T-helper 17 cell (primary cell): ENCODE measurements around the gene PLA2G4F. TPM values are rescaled to one million over a fixed set of nuclear protein-coding genes. Genes with fewer than 3 reads are reported as not detected.

Experiments used
- ATAC-seq: fragments of 150-1000 bp; cut with Tn5 transposase; 2 replicates; pipeline ENCODE4 v1.10.0; 2021; ENCODE audit warnings: mild to moderate bottlenecking, moderate library complexity
- DNase-seq, 3 donors: peaks; one replicate each; pipeline versions ENCODE4 v3.0.0 to v3.0.0-alpha.2; 2020 to 2021
- H3K9me3 ChIP-seq: one replicate; pipeline ENCODE4 v1.7.0; 2013; ENCODE audit warnings: low read length, mild to moderate bottlenecking; ENCODE audit not compliant: control insufficient read depth, poor library complexity, severe bottlenecking
- H3K27ac Mint-ChIP-seq: one replicate; pipeline ENCODE4 v1.8.0; 2022; ENCODE audit warnings: mild to moderate bottlenecking, moderate library complexity, mixed read lengths
- H3K27me3 Mint-ChIP-seq: one replicate; pipeline ENCODE4 v1.8.0; 2022; ENCODE audit warnings: mixed read lengths
- H3K36me3 Mint-ChIP-seq: one replicate; pipeline ENCODE4 v1.8.0; 2022; ENCODE audit warnings: low read depth, mixed read lengths
- H3K4me1 Mint-ChIP-seq: one replicate; pipeline ENCODE4 v1.8.0; 2022; ENCODE audit warnings: mild to moderate bottlenecking, mixed read lengths
- H3K4me3 Mint-ChIP-seq: one replicate; pipeline ENCODE4 v1.8.0; 2022; ENCODE audit warnings: mild to moderate bottlenecking, moderate library complexity, mixed read lengths
- total RNA-seq, 4 donors: library from RNA in 2 of 4; stranded (reverse) in 2 of 4; gene quantifications; one replicate each; pipeline ENCODE4 v1.2.3 and lab custom pipeline; 2022 to 2026

The PLA2G4F gene
- total RNA-seq, 2 donors from 2014 or later: not detected

DNA sequence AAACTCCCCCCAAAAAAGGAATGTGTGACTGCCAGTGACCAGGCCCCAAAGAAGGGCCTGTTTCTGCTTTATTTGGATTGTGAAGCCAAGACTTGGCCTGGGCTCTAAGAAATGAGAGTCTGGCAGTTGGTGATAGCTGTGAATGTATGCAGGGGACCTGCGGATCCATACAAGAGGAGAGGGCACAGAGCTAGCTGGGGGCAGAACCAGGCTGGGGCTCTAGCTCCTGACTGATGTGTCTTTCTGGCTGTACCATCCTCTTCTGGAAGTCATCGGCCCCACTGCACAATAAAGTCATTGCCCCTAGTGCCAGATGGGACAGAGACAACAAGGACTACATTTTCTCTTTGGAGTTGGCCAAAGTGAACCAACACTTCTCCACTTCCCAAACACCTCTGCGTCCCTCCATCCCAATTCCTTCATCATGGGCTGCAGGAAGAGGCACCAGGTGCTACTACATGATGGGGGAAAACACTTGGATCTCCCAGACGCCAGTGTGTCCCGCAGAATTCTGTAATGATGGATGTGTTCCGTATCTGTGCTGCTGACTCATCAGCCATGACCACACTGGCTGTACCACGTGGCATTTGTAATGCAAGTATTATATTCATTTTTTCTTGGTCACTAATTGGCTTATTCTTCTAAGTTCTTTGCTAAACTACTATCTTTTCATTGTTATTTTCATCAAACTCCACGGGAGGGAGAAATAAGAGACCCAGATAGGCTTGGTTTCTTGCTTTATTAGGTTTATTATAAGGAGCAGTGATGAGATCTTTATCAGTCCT lies 1.7 kb upstream of the PLA2G4F start:
- no peaks in the 10 kb centered on the region for H3K9me3 ChIP-seq
- Mint-ChIP-seq H3K27ac (no peak overlapping the region), H3K4me1 (peaks cover 4% of the 10 kb centered on the region), H3K36me3 (peaks cover 5% of the 10 kb centered on the region), H3K4me3 (no peak overlapping the region), H3K27me3 (no peaks in the 10 kb centered on the region)
- ATAC-seq: no peak
- no peak for DNase-seq

DNA sequence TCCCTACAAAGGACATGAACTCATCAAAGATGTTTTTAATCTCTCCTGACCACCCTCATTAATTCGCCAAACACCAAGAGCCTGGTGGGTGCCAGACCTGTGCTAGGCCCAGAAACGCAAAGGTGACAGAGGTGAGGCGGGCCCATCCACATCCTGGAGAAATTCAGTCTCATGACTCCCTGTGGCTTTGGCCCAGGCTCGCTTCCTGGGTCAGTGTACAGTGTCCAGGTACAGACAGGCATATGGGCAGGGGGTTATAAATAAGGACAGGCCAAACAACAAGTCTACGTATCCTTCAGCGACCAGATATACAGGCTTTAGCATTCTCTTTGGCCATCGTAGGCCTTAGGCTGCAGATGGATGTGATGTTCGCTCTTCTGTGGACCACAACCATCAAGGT lies 945 bp upstream of the PLA2G4F start:
- Mint-ChIP-seq H3K4me1 (peaks cover 4% of the 10 kb centered on the region), H3K4me3 (no peak overlapping the region), H3K27me3 (no peaks in the 10 kb centered on the region), H3K27ac (no peak overlapping the region), H3K36me3 (peaks cover 2% of the 10 kb centered on the region)
- H3K9me3 ChIP-seq: no peaks in the 10 kb centered on the region
- no peak for DNase-seq
- ATAC-seq: no peak

DNA sequence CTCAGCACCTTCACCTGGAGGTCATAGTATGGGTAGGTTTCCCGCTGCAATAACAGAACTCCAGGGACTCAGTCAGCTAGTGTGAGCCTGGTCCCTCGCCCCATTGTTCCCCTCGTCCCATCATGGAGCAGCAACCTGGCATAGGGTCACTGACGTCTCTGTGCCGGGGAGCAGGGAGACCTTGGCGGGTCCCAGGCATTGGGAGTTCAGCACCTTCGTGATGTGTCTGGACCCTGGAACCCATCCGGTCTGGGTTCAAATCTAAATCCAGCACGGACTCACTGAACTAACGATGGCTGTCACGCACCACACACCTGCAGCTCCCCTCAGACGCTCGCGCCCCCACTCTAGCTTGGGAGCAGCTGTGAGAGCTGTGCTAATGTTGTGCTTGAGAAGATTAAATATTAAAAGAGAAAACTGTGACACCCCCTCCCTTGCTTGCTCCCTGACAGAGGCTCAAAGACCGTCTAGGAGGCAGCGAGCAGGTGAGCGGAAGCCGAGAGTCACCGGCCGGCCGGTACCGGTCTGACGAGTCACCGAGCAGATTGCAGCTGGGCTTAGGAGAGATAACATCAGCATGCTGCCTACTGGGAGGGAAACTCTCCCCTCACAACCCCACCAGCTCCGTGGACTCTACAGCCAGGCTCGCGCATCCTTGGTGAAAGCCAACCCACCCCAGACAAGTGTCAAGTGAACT lies 742 bp downstream of the PLA2G4F start:
- H3K27me3 Mint-ChIP-seq: no peaks in the 10 kb centered on the region
- ATAC-seq: no peak
- no peak for DNase-seq
- H3K36me3 Mint-ChIP-seq: peaks cover 2% of the 10 kb centered on the region
- H3K9me3 ChIP-seq: no peaks in the 10 kb centered on the region
- no peak overlapping the region for H3K27ac Mint-ChIP-seq
- no peak overlapping the region for H3K4me3 Mint-ChIP-seq
- H3K4me1 Mint-ChIP-seq: peaks cover 4% of the 10 kb centered on the region

DNA sequence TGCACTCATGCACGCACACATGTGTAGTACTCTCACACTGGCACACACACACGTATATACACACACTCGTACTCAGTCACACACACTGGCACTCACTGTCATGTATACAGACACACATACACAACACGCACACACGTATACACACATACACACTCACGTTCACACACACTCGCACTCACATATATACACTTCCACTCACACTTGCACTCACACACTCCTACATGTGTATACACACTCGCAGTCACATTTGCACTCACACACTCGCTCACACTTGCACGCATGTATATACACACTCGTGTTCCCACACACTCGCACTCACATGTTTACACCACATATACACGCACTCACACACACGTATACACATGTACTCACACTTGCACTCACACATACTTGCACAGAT lies 1.5 kb downstream of the PLA2G4F start:
- H3K9me3 ChIP-seq: no peaks in the 10 kb centered on the region
- peaks cover 2% of the 10 kb centered on the region for H3K36me3 Mint-ChIP-seq
- no peak for DNase-seq
- H3K4me1 Mint-ChIP-seq: peaks cover 4% of the 10 kb centered on the region
- no peak for ATAC-seq
- H3K27me3 Mint-ChIP-seq: no peaks in the 10 kb centered on the region
- H3K4me3 Mint-ChIP-seq: no peak overlapping the region
- H3K27ac Mint-ChIP-seq: no peak overlapping the region

DNA sequence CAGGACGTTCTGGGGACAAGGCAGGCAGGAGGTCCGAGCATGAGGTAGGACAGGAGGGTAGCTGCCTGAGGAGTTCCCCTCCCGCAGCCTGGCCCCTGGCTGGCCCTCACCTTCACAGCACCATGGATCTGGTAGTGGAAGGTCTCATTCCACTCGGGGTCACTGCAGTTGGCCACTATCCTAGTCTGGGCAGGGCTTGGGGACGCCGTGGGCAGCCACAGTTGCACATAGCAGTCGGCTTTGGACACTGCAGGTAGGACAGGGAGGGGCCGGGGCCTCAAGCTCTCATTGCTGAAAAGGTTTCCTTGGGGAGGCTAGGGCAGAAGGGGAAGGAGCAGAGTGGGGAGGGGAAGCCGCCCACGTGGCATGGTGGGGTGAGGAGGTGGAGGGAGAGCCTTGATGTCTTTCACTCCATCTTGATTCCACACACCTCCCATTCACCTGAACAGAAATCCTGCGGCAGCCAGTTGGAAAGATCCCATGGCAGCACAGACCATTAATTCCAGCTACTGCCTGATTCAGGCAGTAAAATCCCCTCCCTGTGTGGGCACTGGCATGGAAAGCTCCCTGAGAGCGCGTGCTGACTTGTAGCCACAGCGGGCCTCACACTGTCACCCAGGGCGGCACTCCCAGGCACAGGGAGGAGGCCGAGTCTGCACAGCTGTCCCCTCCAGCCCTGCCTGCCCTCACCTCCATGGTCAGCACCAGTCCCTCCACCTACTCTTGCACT lies 2.1 kb downstream of the PLA2G4F start:
- Mint-ChIP-seq H3K4me3 (no peak overlapping the region), H3K27ac (no peak overlapping the region), H3K4me1 (peaks cover 4% of the 10 kb centered on the region), H3K36me3 (peaks cover 2% of the 10 kb centered on the region), H3K27me3 (no peaks in the 10 kb centered on the region)
- ATAC-seq: no peak
- H3K9me3 ChIP-seq: no peaks in the 10 kb centered on the region
- DNase-seq: no peak

DNA sequence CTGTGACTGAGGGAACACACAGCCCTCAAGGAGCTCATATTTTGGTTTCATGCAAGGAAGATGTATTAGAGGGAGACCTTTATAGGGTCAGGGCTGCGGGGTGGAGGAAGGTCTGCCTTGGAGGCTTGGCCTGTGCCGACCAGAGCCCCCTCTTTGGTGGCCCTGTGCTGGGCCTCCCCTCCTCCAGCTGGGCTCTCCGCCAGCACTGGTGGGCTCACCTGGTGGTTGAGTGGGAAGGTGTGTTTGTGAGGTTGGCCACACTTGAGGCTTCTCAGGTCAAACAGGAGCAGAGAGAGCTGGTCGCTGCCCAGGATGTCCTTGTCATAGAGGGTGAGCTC lies 2.6 kb downstream of the PLA2G4F start:
- Mint-ChIP-seq H3K27ac (no peak overlapping the region), H3K36me3 (peaks cover 2% of the 10 kb centered on the region), H3K4me3 (no peak overlapping the region), H3K27me3 (peaks cover 3% of the 10 kb centered on the region), H3K4me1 (peaks cover 4% of the 10 kb centered on the region)
- no peak for ATAC-seq
- DNase-seq: no peak
- H3K9me3 ChIP-seq: no peaks in the 10 kb centered on the region

DNA sequence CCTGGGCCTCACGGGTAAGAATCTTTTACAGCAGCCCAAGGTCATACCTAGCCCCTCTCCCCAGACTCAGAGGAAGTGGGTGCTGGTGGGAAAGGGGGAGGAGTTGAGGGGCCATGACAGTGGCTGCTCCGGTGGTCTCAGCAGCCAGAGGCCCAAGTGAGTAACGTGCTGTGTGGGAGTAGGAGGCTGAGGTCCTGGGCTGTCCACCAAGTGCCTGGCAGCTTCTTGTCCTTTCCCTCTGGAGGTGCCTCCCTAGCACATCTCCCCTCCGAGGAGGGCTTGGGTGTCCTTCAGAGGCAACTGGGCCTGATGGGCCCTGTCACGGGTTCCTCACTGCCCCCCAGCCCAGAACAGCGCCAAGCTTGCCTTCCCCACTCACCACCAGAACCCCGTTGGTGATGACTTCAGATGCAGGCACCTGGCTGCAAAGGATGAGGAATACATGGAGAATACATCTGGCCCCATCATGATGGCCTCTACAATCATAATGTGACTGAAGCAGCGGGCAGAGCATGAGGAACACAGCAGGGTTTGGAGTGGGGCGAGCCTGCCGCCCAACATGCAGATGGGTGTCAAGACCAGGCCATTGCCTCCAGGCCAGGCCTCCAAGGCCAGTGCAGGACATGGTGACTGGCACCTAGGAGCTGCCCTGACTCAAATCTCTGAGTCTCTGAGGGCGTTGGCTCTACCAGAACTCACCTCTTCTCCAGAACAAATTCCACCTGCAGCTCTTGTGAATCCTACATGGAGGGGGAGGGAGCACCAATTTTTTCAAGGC lies 3.3 kb downstream of the PLA2G4F start:
- no peaks in the 10 kb centered on the region for H3K4me1 Mint-ChIP-seq
- no peak overlapping the region for H3K27ac Mint-ChIP-seq
- H3K9me3 ChIP-seq: no peaks in the 10 kb centered on the region
- no peak overlapping the region for H3K4me3 Mint-ChIP-seq
- peaks cover 2% of the 10 kb centered on the region for H3K36me3 Mint-ChIP-seq
- DNase-seq (no peak), ATAC-seq (no peak)
- H3K27me3 Mint-ChIP-seq: peaks cover 10% of the 10 kb centered on the region

DNA sequence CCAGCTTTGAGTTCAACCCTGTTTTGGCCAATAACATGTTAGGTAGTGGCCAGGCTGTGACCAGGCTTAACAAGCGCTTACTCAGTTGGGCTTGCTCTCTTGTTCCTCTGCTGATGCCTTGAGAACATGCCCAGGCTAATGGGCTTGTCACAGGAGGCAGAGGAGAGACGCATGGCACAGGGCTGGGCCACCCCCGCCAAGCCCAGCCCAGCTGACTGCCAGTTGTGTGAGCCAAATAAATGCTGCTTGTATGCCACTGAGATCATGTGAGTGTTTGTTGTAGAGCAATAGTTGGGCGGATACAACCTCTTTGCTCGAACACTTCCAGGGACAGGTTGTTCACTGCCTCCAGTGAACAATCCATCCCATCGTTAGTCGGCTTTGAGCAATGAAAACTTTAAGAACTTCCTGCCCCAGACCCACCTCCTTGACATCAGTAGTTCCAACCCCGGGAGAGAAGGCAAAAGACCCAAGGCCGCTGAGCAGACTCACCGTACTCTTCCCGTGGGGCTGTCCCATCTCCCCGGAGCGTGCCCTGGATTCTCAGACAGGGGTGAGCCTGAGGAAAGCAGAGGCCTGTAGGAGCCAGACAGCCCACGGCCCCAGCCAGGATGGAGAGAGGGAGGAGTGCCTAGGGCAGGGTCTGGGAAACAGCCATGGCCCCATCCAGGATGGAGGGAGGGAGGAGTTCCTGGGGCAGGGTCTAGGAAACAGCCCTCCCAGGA lies 4.1 kb downstream of the PLA2G4F start:
- no peaks in the 10 kb centered on the region for H3K9me3 ChIP-seq
- Mint-ChIP-seq H3K4me1 (no peaks in the 10 kb centered on the region), H3K27me3 (peaks cover 12% of the 10 kb centered on the region), H3K27ac (no peak overlapping the region), H3K4me3 (no peak overlapping the region), H3K36me3 (peaks cover 2% of the 10 kb centered on the region)
- no peak for ATAC-seq
- no peak for DNase-seq

DNA sequence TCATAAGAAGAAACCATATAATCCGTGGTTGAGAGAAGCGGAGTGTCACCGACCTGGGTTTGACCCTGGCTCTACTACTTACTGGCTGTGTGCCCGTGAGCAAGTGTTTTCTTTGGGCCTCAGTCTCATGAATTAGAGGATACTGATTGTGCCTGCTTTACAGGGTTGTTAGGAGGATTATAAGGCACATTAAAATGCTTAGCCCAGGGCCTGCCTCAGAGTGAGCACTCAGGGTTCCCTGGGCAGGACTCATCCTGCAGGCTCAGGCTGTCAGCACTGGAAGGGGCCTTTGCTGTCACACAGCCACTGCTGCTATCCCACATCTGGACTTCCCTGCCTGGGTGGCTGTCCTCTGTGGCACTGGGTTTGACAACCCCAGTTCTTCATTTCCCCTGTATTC lies 4.7 kb downstream of the PLA2G4F start:
- Mint-ChIP-seq H3K4me3 (no peak overlapping the region), H3K4me1 (no peaks in the 10 kb centered on the region), H3K27me3 (peaks cover 18% of the 10 kb centered on the region), H3K27ac (no peak overlapping the region), H3K36me3 (peaks cover 2% of the 10 kb centered on the region)
- DNase-seq (no peak), ATAC-seq (no peak)
- H3K9me3 ChIP-seq: no peaks in the 10 kb centered on the region

DNA sequence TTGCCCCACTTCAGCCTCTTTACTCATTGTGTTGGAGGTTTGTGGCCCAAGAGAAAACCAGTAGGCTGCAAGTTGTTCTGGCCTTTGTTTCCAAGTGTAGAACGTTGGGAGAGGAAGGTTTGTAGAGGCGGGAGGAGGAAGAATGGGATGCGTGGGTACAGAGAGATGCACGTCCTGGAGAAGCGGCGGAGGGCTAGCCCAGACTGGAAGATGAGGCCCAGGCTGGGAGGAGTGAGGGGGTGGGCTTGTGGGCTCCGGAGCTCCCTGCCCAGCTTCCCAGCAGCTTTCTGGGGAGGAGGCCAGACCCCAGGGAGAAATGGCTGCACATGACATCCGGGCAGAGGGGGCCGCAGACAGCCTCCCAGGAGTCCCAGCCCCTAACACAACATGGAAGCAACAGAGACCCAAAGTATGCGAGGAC lies 5.3 kb downstream of the PLA2G4F start:
- Mint-ChIP-seq H3K27ac (no peak overlapping the region), H3K4me1 (no peaks in the 10 kb centered on the region), H3K27me3 (peaks cover 21% of the 10 kb centered on the region), H3K4me3 (no peak overlapping the region), H3K36me3 (peaks cover 2% of the 10 kb centered on the region)
- no peaks in the 10 kb centered on the region for H3K9me3 ChIP-seq
- no peak for DNase-seq
- ATAC-seq: no peak

DNA sequence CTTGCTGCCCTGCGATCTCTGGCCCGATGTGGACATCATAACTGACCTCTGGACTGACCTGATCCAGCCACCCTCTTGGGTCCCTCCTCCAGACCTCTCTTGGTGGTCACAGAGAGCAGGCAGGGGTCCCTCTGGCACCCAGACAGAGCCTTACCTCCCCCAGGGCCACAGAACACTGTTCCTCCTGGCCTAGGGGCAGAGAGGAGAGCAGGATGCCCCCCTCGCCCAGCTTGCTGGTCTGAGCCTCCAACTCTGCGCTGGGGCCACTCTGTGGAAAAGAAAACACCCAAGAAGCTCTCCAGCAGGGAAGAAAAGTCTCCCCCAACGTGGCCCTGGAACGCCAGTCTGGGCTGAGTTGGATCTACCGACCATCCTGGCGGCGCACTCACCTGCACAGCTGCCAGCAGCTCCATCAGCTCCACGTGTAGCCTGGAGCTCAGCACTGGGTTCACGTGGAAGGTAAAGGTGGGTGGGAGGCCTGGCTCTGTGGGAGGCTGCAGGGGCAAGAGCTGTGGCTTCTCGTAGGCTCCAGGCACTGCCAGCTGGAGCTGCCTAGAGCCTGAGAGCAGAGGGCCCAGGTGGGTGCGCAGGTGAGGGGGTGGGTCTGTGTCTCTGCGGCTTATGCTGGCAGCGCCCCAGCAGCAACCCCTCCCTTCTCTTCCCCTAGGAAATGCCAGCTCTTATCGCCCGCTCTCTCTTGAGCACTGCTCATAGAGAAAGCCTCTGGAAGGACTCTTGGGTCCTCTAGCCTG lies 6.0 kb downstream of the PLA2G4F start:
- Mint-ChIP-seq H3K27me3 (peaks cover 21% of the 10 kb centered on the region), H3K36me3 (peaks cover 2% of the 10 kb centered on the region)

More for the DNA sequence above, 6.0 kb downstream of the PLA2G4F start:
- H3K9me3 ChIP-seq: no peaks in the 10 kb centered on the region
- Mint-ChIP-seq H3K4me1 (no peaks in the 10 kb centered on the region), H3K27ac (no peak overlapping the region), H3K4me3 (no peak overlapping the region)
- DNase-seq (no peak), ATAC-seq (no peak)
